Measurements from ENCODE around the gene CCDC9.
"Not testable (repeated sequence)": the region's sequence is repeated elsewhere in the genome, so short reads cannot be mapped to it uniquely, and the experiment has no call there.

CCDC9 gene

DNA sequence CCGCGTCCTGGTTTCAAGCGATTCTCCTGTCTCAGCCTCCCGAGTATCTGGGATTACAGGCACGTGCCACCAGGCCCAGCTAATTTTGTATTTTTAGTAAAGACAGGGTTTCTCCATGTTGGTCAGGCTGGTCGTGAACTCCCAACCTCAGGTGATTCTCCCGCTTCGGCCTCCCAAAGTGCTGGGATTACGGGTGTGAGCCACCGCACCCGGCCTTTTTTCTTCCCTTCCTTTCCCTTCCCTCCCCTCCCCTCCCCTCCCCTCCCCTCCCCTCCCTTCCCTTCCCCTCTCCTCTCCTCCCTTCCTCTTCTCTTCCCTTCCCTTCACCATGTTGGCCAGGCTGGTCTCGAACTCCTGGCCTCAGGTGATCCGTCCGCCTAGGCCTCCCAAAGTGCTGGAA, 44.5 kb downstream of the CCDC9 start:
- DNase-seq (ENCODE audit: low read depth) = not testable (repeated sequence)

DNA sequence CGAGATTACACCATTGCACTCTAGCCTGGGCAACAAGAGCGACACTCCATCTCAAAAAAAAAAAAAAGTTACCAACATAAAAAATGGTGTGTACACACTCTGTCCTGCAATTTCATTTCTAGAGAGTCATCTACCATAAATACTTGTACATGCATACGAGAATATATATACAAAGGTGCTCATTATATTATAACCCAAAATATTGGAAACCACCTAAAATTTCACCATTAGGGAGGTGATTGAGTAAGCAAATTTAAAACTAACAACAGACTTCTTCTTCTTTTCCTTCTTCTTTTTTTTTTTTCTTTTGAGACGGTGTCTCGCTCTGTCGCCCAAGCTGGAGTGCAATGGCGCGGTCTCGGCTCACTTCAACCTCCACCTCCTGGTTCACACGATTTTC, 45.9 kb downstream of the CCDC9 start:
- no peak for DNase-seq (ENCODE audit: low read depth)

DNA sequence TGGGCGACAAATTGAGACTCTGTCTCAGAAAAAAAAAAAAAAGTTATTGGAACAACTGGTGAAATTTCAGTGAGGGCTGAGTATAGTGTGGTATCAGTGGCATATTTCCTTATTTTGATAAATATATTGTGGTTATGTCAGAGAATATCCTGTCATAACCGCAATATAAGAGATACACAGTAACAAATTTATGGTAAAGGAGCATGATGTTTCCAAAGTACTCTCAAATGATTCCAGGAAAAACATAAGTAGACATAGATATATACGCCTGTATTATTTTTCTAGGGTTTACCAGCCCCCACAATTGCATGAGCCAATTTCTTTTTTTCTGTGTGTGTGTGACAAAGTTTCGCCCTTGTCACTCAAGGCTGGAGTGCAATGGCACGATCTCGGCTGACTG, 47.6 kb downstream of the CCDC9 start:
- DNase-seq (ENCODE audit: low read depth) = no peak

DNA sequence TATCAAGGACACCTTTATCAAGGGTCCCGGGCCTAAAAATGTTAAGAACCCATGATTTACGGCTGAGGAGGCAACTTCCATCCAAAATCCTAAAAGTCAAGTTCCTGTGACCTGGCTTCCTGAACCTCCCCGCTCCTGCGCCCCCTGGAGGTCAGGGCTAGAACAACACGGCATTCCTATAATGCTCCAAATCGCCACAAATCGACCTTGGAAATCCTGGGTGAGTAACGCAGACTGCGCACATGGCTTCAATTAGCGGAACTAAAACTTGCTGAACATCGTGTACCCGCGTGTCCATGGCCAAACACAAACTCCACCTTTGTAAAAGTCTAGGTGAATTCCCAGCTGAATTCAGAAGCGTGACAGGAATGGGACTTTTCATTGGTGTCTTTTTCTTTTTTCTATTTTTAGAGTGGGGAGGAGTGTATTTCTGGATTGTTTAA, 49.0 kb downstream of the CCDC9 start:
- DNase-seq (ENCODE audit: low read depth) = peak; percentile 92

DNA sequence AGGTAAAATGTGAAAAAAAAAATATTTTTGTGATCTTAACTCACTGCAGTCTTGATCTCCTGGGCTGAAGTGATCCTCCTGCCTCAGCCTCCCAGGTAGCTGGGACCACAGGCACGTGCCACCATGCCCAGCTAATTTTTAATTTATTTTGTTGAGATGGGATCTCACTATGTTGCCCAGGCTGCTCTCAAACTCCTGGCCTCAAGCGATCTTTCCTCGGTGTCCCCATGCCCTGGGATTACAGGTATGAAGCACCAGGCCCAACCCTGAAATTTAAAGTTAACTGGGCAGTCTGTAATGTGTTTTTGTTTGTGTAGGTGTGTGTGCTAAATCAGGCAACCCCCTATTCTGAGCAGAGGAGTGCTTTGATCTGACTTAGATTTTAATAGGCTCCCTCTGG, 50.0 kb downstream of the CCDC9 start:
- DNase-seq (ENCODE audit: low read depth) = no peak

DNA sequence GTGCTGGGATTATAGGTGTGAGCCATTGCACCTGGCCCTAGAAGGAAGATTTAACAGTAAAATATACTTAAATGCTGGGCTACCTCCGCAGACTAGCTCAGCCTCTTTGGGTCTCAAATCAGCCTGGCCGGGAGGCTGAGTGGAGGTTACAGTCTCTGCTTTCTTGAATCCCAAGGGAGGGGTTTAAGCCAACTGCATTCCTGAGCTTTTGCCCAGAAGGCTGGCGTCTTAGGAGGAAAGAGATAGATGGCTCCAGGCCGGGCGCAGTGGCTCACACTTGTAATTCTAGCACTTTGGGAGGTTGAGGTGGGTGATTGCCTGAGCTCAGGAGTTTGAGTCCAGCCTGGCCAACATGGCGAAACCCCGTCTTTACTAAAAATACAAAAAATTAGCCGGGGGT, 52.7 kb downstream of the CCDC9 start:
- DNase-seq (ENCODE audit: low read depth) = peak; percentile 28

DNA sequence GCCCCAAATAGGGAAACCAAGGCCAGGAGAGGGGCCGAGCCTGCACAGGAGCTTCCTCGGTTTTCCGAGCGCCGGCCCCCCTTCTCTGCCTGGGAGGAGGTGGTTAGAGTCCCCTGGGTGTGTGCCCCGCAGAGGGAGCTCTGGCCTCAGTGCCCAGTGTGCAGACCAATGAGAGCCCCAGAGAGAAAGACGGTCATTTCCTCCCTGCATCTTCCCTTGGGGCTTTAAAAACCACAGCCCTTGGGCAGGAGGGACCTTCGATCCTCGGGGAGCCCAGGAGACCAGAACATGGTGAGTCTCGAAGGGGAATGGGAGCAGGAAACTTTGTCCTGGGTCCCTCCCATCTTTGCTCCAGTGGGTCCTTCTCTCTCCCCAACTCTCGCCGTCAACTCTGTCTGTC, 53.3 kb downstream of the CCDC9 start, which contains the start of gene C5AR1:
Gene C5AR1, plus strand, starts transcription at position 254 of the 400 bp plus-strand sequence. Its CDS starts 35 bp downstream, at position 289.
- no peak for DNase-seq (ENCODE audit: low read depth)

DNA sequence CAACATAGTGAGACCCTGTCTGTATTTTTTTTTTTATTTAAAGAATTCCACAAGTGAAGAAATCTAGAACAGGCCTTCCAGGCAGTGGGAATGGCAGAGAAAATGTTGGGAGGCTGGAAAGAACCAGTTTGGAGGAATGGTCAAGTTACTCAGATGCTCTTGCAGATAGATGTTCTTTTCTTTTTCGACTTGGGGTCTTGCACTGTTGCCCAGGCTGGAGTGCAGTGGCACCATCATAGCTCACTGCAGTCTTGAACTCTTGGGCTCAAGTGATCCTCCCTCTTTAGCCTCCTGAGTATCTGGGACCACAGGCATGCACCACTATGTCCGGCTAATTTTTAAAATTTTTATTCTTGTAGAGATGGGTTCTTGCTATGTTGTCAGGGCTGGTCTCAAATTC, 54.0 kb downstream of the CCDC9 start:
- no peak for DNase-seq (ENCODE audit: low read depth)

DNA sequence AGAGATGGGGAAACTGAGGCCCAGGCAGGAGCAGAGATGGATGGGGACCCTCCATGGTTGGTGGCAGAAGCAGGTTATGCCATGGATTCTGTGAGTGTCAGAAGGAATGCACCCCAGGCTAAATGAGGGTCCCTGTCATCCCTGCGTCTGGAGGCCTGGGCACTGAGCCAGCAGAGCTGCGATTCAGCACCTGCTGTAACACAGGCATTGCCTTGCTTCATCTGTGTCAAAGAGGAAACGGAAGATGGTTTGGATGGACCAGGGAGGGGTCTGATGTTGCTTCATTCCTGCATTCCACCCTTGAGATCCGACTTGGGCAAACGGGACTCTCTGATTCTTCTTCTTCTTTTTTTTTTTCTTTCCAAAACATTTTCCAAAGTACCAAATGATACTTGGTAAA, 54.5 kb downstream of the CCDC9 start:
- DNase-seq (ENCODE audit: low read depth) = peak; percentile 46

DNA sequence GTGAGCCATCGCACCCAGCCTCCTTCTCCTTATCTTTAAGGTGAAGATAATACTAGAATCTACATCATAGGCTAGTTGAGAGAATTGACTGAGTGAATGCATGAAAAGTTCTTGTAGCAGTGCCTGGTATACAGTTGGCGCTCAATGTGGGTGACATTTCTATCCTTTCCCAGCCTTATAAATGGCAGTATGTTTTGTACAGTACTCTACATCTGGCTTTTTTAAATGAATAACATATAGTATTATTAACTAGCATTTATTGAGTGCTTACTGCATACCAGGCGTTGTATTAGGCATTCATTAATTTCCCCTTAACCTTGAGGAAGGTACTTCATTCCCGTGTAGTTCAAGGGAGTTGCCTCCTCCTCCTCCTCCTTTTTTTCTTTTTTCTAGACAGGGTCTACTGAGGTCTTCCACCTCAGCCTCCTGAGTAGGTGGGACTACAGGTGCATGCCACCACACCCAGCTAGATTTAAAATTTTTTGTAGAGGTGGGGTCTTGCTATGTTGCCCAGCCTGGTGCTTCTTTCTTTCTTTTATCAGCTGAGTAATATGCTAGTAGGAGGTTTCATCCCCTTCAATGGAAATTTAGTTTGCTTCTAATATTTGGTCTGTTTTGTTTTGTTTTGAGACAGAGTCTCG, 56.2 kb downstream of the CCDC9 start:
- no peak for DNase-seq (ENCODE audit: low read depth)

DNA sequence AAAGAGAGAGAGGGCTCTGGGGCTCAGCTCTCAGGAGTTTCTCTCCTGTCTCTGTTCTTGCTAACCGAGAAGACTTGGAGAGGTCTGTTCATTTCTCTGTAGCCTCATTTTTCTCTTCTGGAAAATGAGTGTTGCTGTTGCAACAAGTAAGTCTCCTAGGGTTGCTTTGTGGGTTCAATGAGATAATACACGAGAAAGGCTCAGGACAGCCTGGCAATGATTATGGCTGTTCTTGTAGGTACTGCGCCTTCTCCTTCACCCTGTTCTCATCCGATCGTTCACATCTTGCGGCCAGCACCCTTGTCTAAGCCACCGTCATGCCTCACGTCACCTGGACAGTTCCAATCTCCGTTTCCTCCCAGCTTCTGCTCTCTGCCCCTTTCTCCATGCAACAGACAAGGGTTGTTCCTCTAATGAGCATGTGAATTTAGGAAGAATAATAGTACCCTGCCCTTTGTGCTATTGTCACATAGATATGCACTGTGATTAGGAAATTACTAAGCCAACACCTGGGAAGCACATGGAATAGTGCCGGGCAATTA, 57.5 kb downstream of the CCDC9 start:
- DNase-seq (ENCODE audit: low read depth) = no peak

DNA sequence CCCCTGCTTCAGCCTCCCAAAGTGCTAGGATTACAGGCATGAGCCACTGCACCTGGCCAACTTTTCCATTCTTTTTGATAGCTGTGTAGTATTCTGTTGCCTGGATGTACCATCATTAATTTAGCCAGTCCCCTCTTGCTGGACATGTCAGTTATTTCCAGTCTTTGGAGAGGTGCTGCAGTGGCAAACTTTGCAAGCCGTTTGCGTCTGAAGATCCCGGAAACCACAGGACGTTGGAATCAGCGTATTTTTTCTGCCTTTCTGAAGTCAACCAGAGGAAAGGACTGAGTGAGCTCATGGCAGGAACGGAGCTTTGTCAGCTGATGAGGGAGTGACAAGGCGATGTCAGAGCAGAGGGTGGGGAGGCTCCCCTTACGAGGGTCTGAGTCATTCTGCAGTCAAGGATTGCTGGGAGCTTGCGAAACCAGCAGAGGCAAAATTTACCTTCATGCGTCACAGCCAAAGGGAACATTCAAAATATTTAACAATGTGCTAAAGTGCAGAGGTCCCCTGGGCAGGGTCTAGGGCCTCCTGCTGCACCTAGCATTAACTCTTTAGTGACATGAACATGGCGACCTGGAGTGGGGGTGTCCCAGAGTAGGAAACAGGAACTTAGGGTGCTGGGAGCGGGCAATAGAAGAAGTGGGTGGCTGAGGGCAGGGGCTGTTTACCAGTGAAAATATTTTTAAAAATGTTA, 58.9 kb downstream of the CCDC9 start:
- peak; percentile 92 for DNase-seq (ENCODE audit: low read depth)

DNA sequence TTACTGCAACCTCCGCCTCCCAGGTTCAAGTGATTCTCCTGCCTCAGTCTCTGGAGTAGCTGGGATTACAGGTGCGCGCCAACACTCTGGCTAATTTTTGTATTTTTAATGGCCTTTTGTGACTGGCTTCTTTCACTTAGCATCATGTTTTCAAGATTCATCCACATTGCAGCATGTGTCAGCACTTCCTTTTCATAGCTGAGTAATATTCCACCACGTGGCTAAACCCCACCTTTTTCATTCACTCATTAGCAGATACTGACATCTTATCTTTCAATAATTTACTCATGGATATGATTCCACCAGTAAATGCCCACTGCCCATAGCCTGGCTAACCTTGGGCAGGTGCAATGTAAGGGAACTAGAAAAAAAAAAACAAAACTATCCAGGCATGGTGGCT, 60.2 kb downstream of the CCDC9 start:
- DNase-seq (ENCODE audit: low read depth) = no peak

DNA sequence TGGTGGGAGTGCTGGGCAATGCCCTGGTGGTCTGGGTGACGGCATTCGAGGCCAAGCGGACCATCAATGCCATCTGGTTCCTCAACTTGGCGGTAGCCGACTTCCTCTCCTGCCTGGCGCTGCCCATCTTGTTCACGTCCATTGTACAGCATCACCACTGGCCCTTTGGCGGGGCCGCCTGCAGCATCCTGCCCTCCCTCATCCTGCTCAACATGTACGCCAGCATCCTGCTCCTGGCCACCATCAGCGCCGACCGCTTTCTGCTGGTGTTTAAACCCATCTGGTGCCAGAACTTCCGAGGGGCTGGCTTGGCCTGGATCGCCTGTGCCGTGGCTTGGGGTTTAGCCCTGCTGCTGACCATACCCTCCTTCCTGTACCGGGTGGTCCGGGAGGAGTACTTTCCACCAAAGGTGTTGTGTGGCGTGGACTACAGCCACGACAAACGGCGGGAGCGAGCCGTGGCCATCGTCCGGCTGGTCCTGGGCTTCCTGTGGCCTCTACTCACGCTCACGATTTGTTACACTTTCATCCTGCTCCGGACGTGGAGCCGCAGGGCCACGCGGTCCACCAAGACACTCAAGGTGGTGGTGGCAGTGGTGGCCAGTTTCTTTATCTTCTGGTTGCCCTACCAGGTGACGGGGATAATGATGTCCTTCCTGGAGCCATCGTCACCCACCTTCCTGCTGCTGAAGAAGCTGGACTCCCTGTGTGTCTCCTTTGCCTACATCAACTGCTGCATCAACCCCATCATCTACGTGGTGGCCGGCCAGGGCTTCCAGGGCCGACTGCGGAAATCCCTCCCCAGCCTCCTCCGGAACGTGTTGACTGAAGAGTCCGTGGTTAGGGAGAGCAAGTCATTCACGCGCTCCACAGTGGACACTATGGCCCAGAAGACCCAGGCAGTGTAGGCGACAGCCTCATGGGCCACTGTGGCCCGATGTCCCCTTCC, 63.9 kb downstream of the CCDC9 start:
- DNase-seq (ENCODE audit: low read depth) = no peak

All from EH (cell line).